HG03460 (cell line): ENCODE results near the gene TPPP3.

Experiments used
- ATAC-seq: cut with Tn5 transposase; IDR thresholded peaks from one replicate; pipeline ENCODE4 v1.9.1; 2021; ENCODE audit not compliant: unreplicated experiment

TPPP3 gene

DNA sequence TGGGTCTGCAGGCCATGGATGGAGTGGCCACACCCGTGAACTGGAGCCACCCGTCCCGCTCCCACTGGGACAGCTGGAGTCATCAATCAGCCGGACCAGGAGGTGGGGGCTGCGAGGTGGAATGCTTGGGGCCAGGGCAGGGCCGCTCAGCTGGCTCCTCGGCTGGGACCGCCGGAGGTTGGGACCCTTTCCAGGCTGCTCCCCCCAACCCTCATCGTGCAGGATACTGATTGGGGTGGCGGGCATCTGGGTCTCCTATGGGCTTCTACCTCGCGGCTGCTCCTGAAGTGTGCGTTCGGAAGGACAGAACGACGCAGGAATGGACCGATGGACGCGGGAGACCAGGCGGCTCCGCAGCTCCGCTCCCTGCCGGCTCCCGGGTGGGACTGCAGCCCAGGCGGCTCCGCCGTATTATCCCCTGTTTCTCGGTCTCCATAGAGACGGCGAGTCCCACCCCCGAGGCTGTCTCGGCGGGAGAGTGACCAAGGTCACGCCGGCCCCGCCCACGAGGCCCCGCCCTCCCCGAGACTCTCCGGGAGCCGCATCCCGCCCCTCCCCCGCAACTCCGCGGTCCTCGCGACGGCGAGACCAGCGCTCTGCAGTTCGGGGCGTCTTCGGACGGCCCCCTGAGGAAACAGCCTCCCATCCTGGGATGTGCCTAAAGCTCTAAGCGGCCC lies at the start of gene TPPP3:
Gene TPPP3, minus strand, starts transcription at position 388 of the 677 bp plus-strand sequence. CDS start 2,387 bp downstream, outside the sequence.
- no peak for ATAC-seq

DNA sequence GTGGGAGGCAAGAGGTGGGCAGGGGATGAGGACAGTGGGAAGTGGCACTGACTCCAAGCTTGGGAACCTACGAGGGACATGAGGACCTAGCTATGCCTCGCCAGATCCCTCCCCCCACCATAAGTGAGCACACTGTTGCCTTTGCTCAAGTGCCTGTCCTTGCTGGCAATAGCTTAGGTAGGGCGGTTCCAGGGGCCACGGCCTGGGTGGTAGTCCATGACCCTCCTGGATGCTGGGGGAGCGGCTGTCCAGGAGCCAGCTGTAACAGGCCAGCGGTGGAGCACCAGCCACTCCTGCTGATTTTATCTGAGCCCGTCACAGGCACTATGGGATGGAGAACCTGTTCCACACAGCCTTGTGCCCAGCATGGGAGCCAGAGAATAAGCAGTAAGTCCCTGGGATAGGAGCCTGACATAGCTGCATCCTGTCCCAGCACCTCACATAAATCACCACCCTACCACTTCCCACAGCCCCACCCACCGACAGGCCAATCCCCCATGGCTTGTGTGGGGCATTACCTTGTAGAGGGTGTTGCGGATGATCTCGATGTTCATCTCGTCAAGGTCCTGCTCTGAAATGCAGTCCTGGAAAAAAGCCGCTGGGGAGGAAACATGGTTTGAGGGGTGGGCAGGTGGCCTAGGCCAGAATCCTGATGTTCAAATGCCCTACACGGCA lies 49.4 kb upstream of the TPPP3 start:
- ATAC-seq = no peak

DNA sequence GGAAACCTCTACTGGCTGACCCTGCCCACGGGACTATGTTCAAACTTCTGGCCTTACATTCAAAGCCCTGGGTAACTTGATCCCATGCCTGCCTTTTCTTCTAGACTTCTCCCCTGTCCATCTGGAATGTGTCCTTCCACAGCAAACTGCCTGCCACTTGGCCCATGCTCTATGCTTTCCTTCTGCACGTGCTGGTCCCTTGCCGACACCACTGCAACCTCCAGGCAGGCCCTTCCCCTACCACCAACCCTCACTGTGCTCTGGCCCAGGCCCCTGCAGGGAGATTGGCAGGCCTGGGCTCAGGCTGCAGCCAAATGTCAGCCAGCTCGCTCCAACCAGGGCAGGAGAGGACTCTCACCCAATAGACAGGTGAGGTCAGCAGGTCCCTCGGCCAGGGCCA lies 48.6 kb upstream of the TPPP3 start:
- ATAC-seq = no peak

DNA sequence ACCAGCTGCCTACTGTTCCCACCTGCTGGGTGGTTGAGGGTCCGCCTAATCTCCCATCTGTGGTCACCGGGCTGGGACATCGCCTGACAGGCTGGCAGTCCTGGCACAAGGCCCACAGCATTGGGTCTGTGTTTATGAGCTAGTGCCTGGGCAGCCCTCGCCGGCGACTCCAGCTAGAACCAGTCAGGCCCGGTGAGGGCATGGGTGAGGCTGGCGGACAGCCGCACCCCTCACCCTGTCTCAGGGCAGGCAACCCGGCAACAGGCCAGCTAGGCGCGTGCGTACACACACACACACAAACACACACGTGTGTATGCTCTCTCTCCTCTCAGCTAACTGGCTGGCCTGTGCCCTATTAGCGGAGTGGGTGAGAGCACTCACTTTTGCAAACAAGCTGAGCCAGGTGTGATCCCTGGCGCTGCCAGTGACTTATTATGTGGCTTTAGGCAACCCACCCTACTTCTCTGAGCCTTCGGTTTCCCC lies 48.0 kb upstream of the TPPP3 start:
- no peak for ATAC-seq

- no peak for ATAC-seq
These were observed 45.6 kb upstream of the TPPP3 start for GRCh38 chr16:67438824-67439393.

- ATAC-seq = no peak
These were observed 44.9 kb upstream of the TPPP3 start for GRCh38 chr16:67438098-67438791.

DNA sequence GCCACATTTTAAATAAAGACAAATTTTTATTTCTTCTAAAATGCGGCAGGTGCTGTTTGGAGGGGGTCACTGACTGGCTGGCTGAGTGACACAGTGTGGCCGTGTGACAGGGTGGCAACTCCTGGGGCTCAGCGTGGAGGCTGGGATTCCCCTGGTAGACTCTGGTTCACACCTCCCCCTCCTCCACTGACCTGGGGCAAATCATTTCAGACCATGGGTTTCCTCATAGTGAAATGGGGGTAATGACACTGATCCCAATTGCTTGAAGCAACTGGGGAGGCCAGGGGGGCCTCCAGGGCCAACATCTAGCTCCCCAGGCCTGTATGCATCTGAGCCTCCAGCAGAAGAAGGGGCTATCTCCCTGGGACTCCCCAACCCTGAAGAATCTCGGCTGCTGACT lies 44.2 kb upstream of the TPPP3 start:
- ATAC-seq = no peak

DNA sequence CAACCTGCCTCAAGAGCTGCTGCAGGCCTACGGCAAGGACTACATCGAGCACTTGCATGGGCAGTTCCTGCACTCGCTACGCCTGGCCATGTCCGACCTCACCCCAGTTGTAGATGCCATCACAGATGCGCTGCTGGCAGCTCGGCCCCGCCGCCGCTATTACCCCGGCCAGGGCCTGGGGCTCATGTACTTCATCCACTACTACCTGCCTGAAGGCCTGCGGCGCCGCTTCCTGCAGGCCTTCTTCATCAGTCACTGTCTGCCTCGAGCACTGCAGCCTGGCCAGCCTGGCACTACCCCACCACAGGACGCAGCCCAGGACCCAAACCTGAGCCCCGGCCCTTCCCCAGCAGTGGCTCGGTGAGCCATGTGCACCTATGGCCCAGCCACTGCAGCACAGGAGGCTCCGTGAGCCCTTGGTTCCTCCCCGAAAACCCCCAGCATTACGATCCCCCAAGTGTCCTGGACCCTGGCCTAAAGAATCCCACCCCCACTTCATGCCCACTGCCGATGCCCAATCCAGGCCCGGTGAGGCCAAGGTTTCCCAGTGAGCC lies 43.4 kb upstream of the TPPP3 start:
- ATAC-seq = no peak

DNA sequence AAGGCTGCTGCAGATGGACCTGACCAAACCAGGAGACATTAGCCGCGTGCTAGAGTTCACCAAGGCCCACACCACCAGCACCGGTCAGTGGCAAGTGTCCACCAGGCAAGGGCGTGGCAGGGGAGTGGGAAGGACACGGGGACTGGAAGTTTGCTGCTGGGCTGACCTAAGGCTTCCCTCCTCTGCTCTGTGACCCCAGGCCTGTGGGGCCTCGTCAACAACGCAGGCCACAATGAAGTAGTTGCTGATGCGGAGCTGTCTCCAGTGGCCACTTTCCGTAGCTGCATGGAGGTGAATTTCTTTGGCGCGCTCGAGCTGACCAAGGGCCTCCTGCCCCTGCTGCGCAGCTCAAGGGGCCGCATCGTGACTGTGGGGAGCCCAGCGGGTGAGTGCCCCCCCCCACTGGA lies 42.5 kb upstream of the TPPP3 start:
- ATAC-seq = no peak

DNA sequence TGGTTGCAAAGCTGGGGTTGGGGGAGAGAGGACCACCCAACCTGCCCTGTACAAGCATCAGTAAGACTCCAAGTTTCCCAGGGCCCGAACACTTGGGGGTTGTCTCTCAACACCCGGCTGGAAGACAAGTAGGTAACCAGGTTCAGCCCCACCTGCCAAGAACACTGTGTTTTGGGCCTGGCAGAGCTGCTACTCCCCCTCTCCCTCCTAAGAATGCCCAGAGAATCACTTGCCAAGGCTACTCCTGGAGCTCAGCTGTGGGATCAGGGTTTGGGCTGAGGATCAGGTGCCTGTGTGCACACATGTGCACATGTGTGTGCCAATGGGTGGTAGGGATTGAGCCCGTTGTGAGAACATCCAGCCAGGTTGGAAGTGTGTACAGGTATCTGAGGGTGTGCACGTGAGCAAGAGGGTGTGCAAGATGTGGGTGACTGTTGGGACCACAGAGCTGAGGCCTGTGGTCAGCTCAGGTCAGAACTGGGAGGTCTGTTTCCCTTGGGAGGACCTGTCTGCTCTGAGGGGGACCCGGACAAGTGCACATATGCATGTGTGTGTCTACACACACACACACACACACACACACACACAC lies 39.9 kb upstream of the TPPP3 start:
- ATAC-seq = no peak

DNA sequence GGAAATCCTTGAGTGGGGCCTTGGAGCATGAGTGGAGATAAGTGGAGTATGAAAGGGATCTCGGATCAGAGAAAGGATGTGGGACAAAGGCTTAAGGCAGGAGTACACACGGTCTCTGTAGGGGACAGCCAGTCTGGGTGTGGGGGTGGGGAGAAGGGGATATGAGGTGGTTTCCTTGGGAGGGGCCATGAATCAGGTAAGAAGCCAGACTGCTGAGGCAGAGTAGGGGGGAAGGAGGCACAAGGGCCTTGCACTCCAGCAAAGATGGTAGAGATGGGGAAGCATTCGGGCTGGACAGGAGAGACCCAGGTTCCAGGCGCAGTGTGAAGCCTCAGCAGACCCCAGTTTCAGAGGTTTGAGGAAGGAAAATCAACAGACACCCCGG lies 39.2 kb upstream of the TPPP3 start:
- no peak for ATAC-seq

GRCh38 chr16:67431775-67432505 lies 38.6 kb upstream of the TPPP3 start:
- ATAC-seq = no peak

DNA sequence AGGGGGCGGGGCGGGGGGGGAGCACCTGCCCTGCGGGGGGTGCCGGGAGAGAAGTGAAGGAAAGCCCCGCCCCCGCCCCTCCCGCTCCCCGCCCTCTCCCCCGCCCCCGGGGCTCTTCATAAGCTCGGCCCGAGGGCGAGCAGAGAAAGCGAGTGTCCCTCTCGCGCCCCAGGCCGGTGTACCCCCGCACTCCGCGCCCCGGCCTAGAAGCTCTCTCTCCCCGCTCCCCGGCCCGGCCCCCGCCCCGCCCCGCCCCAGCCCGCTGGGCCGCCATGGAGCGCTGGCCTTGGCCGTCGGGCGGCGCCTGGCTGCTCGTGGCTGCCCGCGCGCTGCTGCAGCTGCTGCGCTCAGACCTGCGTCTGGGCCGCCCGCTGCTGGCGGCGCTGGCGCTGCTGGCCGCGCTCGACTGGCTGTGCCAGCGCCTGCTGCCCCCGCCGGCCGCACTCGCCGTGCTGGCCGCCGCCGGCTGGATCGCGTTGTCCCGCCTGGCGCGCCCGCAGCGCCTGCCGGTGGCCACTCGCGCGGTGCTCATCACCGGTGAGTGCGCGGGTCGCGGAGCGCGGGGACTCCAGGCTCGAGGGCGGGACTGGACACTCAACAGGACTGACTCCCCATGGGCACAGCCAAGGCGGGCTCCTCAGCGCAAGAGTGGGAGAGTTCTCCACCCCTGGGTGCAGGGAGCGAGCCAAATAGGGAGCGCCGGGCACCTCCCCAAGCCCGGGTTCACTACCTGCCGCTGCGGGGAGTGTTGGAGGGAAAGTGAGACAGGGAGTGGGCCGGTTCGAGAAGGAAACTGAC lies 37.9 kb upstream of the TPPP3 start, which contains the start of gene HSD11B2:
Gene HSD11B2, plus strand, starts transcription at position 145 of the 798 bp plus-strand sequence. Its CDS starts 128 bp downstream, at position 273.
- ATAC-seq = no peak

DNA sequence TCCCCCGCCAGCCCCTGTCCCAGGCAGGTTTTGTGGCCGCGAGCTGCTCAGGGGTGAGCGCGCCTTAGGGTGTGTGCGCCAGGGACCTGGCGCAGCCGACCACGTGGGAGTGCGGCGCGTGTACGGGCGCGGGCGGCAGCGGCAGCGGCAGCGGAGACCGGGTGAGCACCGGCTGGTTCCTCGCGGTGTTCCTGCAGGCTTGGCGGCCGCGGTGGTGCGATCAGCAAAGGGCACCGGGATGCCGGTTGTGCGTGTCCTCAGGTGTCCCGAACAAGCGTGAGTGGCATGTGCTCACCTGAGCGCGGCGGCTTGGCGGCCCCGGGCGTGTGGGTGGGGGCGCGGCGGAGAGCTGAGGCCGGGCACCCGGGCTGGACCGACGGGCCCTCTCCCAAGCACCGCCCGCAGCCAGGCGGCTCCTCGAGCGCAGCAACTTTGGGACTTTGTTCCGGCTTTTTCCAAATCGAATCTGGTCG lies 37.2 kb upstream of the TPPP3 start:
- ATAC-seq = no peak

- no peak for ATAC-seq
These were observed 36.7 kb upstream of the TPPP3 start for GRCh38 chr16:67429799-67430503.

GRCh38 chr16:67429053-67429798 lies 35.9 kb upstream of the TPPP3 start:
- no peak for ATAC-seq

GRCh38 chr16:67428146-67428731 lies 34.9 kb upstream of the TPPP3 start:
- ATAC-seq = no peak

DNA sequence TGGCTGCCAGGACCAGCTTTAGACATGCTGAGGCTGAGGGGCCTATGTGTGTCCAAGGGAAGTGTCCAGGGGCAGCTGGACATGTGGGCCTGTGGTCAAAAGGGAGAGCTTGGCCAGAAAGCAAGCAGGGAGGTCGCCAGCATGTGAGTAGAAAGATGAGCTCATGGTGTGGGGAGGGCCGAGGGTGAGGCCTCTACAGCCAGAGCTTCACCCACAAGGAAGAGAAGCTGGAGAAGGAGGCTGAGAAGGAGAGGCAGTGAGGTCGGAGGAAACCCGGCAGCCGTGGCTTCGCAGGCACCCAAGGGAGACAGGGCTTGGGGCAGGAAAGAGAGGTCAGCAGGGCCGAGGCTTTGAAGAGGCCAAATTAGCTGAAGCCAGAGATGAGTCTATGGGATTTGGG lies 33.7 kb upstream of the TPPP3 start:
- no peak for ATAC-seq
